CD1c-positive myeloid dendritic cell (primary cell): Measurements from ENCODE around the gene ASPA.
A peak's percentile ranks its signal among the peaks of the same experiment; 100 is the strongest.
"Not testable (repeated sequence)": the region's sequence is repeated elsewhere in the genome, so short reads cannot be mapped to it uniquely, and the experiment has no call there.

Experiments
- DNase-seq: peaks from one replicate; pipeline ENCODE4 v3.0.0-alpha.2; 2016; ENCODE audit errors: extremely low spot score

The ASPA gene

GRCh38 chr17:3475812-3476610, at the start of gene ASPA:
Gene ASPA (plus strand): TSS chr17:3475997. CDS start chr17:3476160, 163 bp downstream.
- no peak for DNase-seq

- DNase-seq, result peak; percentile 46
Observed at GRCh38 chr17:3433215-3433614, 42.6 kb upstream of the ASPA start.

- no peak for DNase-seq
Observed at GRCh38 chr17:3433741-3434140, 42.1 kb upstream of the ASPA start, which contains the start of gene OR1E2. Gene OR1E2 (minus strand): TSS chr17:3433841. CDS start chr17:3433841, 0 bp downstream.

DNA sequence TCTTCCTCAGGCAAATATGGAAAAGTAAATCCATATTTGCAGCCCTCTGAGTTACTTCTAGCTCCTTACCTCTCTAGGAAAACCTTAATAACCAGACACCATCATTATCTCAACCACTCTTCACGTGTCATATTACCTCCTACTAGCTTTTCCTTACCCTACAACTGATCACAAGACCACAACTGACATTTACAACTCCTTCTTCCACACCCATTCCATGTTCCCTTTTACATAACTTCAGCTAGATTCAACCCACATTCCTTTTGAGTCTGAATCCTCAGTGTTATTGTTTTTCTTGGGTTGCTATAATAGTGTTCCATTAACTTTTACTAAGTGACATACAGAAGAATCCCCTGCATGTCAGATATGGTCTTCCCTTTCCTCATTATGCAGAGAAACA, 37.4 kb upstream of the ASPA start:
- no peak for DNase-seq

- DNase-seq, result no peak
Observed at GRCh38 chr17:3440451-3440850, 35.3 kb upstream of the ASPA start.

GRCh38 chr17:3447625-3448024, 28.2 kb upstream of the ASPA start:
- no peak for DNase-seq

- DNase-seq, result no peak
Observed at GRCh38 chr17:3448059-3448665, 27.6 kb upstream of the ASPA start.

- not testable (repeated sequence) for DNase-seq
Observed at GRCh38 chr17:3466355-3466754, 9.4 kb upstream of the ASPA start.

- no peak for DNase-seq
Observed at GRCh38 chr17:3469529-3469928, 6.3 kb upstream of the ASPA start.

GRCh38 chr17:3471599-3471998, 4.2 kb upstream of the ASPA start, which contains the start of gene SPATA22:
Gene SPATA22 (minus strand): TSS chr17:3471819. CDS start chr17:3469325, 2,494 bp downstream.
- DNase-seq, result no peak

DNA sequence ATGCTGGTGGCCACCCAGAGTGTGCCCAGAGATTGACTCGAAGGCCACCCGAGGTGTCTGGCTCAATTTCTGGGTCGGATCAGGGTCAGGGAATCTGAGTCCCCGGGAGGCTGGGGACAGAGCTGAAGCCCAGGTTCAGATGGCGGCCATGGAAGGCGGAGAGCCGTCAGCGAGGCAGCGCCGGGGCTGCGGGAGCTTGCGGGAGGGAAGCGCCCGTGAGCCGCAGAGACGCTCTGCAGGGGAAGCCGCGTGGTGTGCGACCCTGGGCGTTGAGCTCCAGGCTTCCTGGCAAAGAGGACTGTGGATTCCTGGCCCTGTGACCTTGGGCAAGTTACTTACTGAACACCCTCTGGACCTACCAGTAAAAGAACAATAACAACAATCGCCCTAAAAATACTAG, 3.7 kb upstream of the ASPA start:
- no peak for DNase-seq

DNA sequence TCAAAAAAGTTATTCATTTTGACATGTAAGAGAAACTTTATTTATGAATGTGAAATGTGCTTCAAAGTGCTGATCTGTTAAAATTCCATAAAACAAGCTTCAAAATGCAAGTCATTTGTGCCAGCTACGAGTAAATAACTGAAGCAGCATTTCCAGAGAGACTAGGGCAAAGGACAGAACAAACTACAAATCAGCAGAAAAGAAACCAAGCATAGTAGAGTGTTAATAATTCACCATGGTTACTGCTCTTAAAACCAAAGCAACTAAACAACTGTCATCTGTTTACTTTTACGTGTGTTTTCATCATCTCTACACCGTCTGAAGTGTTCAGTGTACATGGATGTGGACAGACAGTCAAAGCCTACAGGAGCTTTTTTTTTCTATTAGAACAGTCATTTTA, 1.6 kb upstream of the ASPA start:
- DNase-seq, result no peak

DNA sequence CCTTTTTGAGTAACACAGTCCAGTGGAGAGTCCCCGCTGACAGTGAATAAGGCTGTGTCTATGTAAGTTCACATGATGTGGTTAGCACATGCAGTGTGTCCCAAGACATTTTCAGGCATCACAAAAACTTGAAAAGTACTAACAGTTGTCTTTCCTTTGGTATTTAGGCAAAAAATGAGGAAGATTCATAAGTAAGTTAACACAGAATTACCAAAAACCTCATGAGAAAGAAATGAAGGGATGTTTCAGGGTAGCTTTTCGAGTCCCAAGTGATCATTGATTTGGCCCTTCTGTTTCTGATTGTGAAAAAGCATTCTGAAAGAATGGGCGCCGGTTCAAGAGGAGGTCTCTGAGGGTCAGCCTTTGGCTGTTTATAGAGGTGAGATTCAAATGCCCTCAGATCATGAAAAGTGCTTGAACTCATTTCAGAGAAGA, 529 bp upstream of the ASPA start:
- no peak for DNase-seq

DNA sequence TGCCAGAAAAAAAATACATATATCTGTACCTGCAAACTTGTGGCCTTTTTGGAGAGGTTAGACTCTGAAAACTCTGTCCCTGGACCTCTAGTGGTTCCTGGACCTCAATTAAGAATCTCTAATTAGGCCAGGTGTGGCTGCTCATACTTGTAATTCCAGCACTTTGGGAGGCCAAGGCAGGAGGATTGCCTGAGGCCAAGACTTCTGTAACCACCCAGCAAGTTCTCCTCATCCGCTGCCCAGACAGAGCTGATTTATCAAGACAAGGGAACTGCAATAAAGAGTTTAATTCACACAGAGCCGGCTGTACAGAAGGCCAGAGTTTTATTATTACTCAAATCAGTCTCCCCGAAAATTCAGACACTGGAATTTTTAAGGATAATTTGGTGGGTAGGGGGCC, 4.2 kb downstream of the ASPA start:
- no peak for DNase-seq

DNA sequence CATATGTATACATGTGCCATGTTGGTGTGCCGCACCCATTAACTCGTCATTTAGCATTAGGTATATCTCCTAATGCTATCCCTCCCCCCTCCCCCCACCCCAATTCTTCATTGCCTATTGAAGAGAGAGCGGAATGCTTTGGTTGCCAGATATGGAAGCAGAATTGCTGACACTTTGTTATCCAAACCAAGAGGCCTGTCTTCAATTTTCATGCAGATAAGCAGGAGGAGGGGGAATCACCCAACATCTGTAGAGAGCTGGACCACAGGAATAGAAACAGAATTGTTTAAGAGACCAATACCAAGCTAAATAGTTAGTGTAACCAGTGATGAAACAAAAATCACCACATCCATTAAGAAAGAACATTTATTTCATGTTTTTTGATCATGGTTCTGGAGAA, 7.1 kb downstream of the ASPA start:
- no peak for DNase-seq

- no peak for DNase-seq
Observed at GRCh38 chr17:3485481-3486068, 9.8 kb downstream of the ASPA start.

DNA sequence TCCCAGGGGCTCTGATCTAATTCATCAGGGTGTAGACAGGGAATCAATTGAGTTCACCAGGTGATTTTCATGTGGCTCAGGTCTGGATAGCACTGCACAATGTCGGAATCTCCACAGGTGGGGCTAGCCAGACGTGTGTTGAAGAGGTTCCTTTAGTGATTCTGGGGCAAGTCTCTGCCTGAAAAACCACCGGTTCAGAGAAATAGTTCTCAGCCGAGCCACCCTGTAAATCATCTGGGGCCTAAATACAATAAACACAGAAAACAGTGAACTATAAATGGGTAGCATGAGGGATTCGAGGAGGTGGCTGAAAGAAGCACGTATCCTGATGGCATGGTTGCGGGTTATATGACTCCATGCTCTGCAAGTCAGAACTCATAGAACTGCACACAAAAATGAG, 21.3 kb downstream of the ASPA start:
- DNase-seq, result no peak

GRCh38 chr17:3501344-3501743, 25.5 kb downstream of the ASPA start:
- DNase-seq, result no peak

DNA sequence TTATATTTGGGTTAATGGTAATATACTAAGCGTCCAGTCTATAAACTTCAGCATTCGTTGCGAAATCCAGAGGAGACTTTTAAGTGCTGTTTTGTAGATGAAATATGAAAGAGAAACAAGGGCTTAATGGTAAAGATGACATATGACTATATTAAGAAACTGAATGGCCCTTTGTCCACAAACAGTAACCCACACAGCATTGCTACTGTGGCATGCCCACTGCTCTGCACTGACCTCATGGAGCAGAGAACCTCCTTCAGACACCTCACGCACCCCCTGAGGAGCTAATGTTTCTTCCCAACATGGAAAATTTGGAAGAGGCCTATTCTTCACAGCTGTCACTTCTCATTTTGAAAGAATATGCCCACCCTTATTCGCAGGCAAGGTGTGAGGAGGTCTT, 26.7 kb downstream of the ASPA start:
- DNase-seq, result no peak

GRCh38 chr17:3503285-3503684, 27.5 kb downstream of the ASPA start:
- no peak for DNase-seq

GRCh38 chr17:3505008-3505407, 29.2 kb downstream of the ASPA start:
- DNase-seq, result no peak

GRCh38 chr17:3506054-3506453, 30.3 kb downstream of the ASPA start:
- DNase-seq, result no peak

GRCh38 chr17:3507071-3507470, 31.3 kb downstream of the ASPA start:
- DNase-seq, result no peak
